Natural killer cell (primary cell): ENCODE results near the gene LSAMP. TPM values are rescaled to one million over a fixed set of nuclear protein-coding genes. Genes with fewer than 3 reads are reported as not detected.

Experiments used
- ATAC-seq, 3 donors: fragments of 150-1000 bp in 2 of 3; fragments of 200-7000 bp in 1 of 3; cut with Tn5 transposase; 1 replicate in 1 of 3; 2 replicates in 2 of 3; pipeline ENCODE4 v1.10.0; 2021; ENCODE audit warnings: mild to moderate bottlenecking in 2 of 3, moderate library complexity in 2 of 3
- DNase-seq, 2 donors: peaks; one replicate each; pipeline versions ENCODE4 v3.0.0 to v3.0.0-alpha.2; 2013 to 2021; ENCODE audit warnings: mixed read lengths in 1 of 2
- H3K27ac ChIP-seq: one replicate; pipeline ENCODE4 v1.5.1; 2013; ENCODE audit warnings: mild to moderate bottlenecking, low read length
- H3K27me3 ChIP-seq: one replicate; pipeline ENCODE4 v1.6.1; 2013; ENCODE audit warnings: low read length; ENCODE audit not compliant: control insufficient read depth, insufficient read depth
- H3K36me3 ChIP-seq: one replicate; pipeline ENCODE4 v1.6.1; 2013; ENCODE audit warnings: low read length; ENCODE audit not compliant: control insufficient read depth, insufficient read depth
- H3K4me1 ChIP-seq: one replicate; pipeline ENCODE4 v1.6.1; 2013; ENCODE audit warnings: low read length; ENCODE audit not compliant: control insufficient read depth, insufficient read depth
- H3K4me3 ChIP-seq: one replicate; pipeline ENCODE4 v1.5.1; 2013; ENCODE audit warnings: low read length
- H3K9me3 ChIP-seq: one replicate; pipeline ENCODE4 v1.6.1; 2013; ENCODE audit warnings: low read length; ENCODE audit not compliant: control insufficient read depth, insufficient read depth
- H3K27ac Mint-ChIP-seq, 2 donors: one replicate each; pipeline ENCODE4 v1.8.0; 2022; ENCODE audit warnings: mild to moderate bottlenecking in 2 of 2, mixed read lengths in 2 of 2, moderate library complexity in 1 of 2
- H3K27me3 Mint-ChIP-seq, 2 donors: one replicate each; pipeline ENCODE4 v1.8.0; 2022; ENCODE audit warnings: low read depth in 2 of 2, mixed read lengths in 2 of 2
- H3K36me3 Mint-ChIP-seq: one replicate; pipeline ENCODE4 v1.8.0; 2022; ENCODE audit warnings: mixed read lengths
- H3K4me1 Mint-ChIP-seq, 2 donors: one replicate each; pipeline ENCODE4 v1.8.0; 2022; ENCODE audit warnings: mixed read lengths in 2 of 2
- H3K4me3 Mint-ChIP-seq: one replicate; pipeline ENCODE4 v1.8.0; 2022; ENCODE audit warnings: mild to moderate bottlenecking, moderate library complexity, mixed read lengths
- H3K9me3 Mint-ChIP-seq, 2 donors: one replicate each; pipeline ENCODE4 v1.8.0; 2022; ENCODE audit warnings: mixed read lengths in 2 of 2
- CTCF ChIP-seq: fragments of 200-600 bp; IDR thresholded peaks from one replicate; pipeline ENCODE4 v1.8.0; 2022; ENCODE audit warnings: antibody characterized with exemption
- WGBS: methylation state at CpG from one replicate; pipeline ENCODE4 v1.1.7; 2013; ENCODE audit warnings: missing lambda C conversion rate; ENCODE audit not compliant: insufficient coverage; 5-methylcytosine and 5-hydroxymethylcytosine counted together
- intact Hi-C: fragments of 100-400 bp; cut with micrococcal nuclease; formaldehyde crosslinking; loops from one replicate; pipeline ENCODE4 v1.14.2; 2022
- total RNA-seq, 4 donors: library from RNA; stranded (reverse); fragments of 120-200 nt in 1 of 4; gene quantifications; one replicate each; pipeline versions ENCODE4 v1.2.3 to v1.2.4, GENCODE V29; 2013 to 2022

LSAMP gene
- total RNA-seq, 3 donors from 2014 or later (not counting 1 experiment from before 2014, with no cell fraction given), result not detected

GRCh38 chr3:115814006-115814405 is 631.3 kb downstream of the LSAMP start:
- TF ChIP-seq CTCF, result no peak
- no peak overlapping the region for H3K27ac ChIP-seq
- H3K36me3 ChIP-seq, result no peaks in the 10 kb centered on the region
- H3K4me1 Mint-ChIP-seq, result no peaks in the 10 kb centered on the region
- ATAC-seq (no peak), DNase-seq (no peak)
- H3K27me3 Mint-ChIP-seq, result peaks cover 10 to 11% of the 10 kb centered on the region in 2 donors
- no peak overlapping the region for H3K4me3 ChIP-seq
- H3K9me3 ChIP-seq, result no peaks in the 10 kb centered on the region
- H3K27ac Mint-ChIP-seq, result no peak overlapping the region
- no peaks in the 10 kb centered on the region for H3K36me3 Mint-ChIP-seq
- H3K4me1 ChIP-seq, result no peaks in the 10 kb centered on the region
- H3K27me3 ChIP-seq, result no peaks in the 10 kb centered on the region
- no peak overlapping the region for H3K4me3 Mint-ChIP-seq
- intact Hi-C loops, result loop anchor here (2.0 to 10.0 kb wide), 5 partner anchors 29 to 989 kb away; no protein-coding TSS in a partner anchor
- no peaks in the 10 kb centered on the region for H3K9me3 Mint-ChIP-seq

- no peak overlapping the region for H3K4me3 ChIP-seq
- H3K4me1 Mint-ChIP-seq, result no peaks in the 10 kb centered on the region
- intact Hi-C loops, result no loop called here
- no peak overlapping the region for H3K27ac ChIP-seq
- H3K4me1 ChIP-seq, result no peaks in the 10 kb centered on the region
- H3K4me3 Mint-ChIP-seq, result no peak overlapping the region
- ATAC-seq, result no peak
- WGBS, result 93% methylated on average over 2 of the region's 2 CpGs
- H3K36me3 ChIP-seq, result no peaks in the 10 kb centered on the region
- peaks cover 17 to 44% of the 10 kb centered on the region in 2 donors for H3K27me3 Mint-ChIP-seq
- no peak for TF ChIP-seq CTCF
- no peak overlapping the region for H3K27ac Mint-ChIP-seq
- no peaks in the 10 kb centered on the region for H3K36me3 Mint-ChIP-seq
- no peaks in the 10 kb centered on the region for H3K9me3 Mint-ChIP-seq
- no peaks in the 10 kb centered on the region for H3K9me3 ChIP-seq
- no peaks in the 10 kb centered on the region for H3K27me3 ChIP-seq
- no peak for DNase-seq
Measured at GRCh38 chr3:115808816-115809215, 636.5 kb downstream of the LSAMP start.

- Histone ChIP-seq H3K4me3 (no peak overlapping the region), H3K36me3 (no peaks in the 10 kb centered on the region), H3K27ac (no peak overlapping the region), H3K27me3 (peaks cover under 1% of the 10 kb centered on the region), H3K4me1 (no peaks in the 10 kb centered on the region), H3K9me3 (no peaks in the 10 kb centered on the region)
- H3K9me3 Mint-ChIP-seq, result no peaks in the 10 kb centered on the region
- H3K27ac Mint-ChIP-seq, result no peak overlapping the region
- 86% methylated on average over 1 of the region's 1 CpG for WGBS
- no peaks in the 10 kb centered on the region for H3K4me1 Mint-ChIP-seq
- no peak for TF ChIP-seq CTCF
- peaks cover 21 to 49% of the 10 kb centered on the region in 2 donors for H3K27me3 Mint-ChIP-seq
- H3K4me3 Mint-ChIP-seq, result no peak overlapping the region
- H3K36me3 Mint-ChIP-seq, result no peaks in the 10 kb centered on the region
- DNase-seq (no peak), ATAC-seq (no peak)
- intact Hi-C loops, result no loop called here
Measured at GRCh38 chr3:115808244-115808643, 637.0 kb downstream of the LSAMP start.

- H3K4me3 Mint-ChIP-seq, result no peak overlapping the region
- no peaks in the 10 kb centered on the region for H3K36me3 ChIP-seq
- H3K9me3 ChIP-seq, result no peaks in the 10 kb centered on the region
- H3K27me3 ChIP-seq, result peaks cover 8% of the 10 kb centered on the region
- peaks cover 24 to 59% of the 10 kb centered on the region in 2 donors for H3K27me3 Mint-ChIP-seq
- H3K27ac ChIP-seq, result no peak overlapping the region
- intact Hi-C loops, result no loop called here
- H3K36me3 Mint-ChIP-seq, result no peaks in the 10 kb centered on the region
- no peak for TF ChIP-seq CTCF
- no peak for ATAC-seq
- no peak overlapping the region for H3K4me3 ChIP-seq
- no peak overlapping the region for H3K27ac Mint-ChIP-seq
- H3K9me3 Mint-ChIP-seq, result no peaks in the 10 kb centered on the region
- H3K4me1 Mint-ChIP-seq, result no peaks in the 10 kb centered on the region
- 81% methylated on average over 4 of the region's 4 CpGs for WGBS
- no peak for DNase-seq
- no peaks in the 10 kb centered on the region for H3K4me1 ChIP-seq
Measured at GRCh38 chr3:115806501-115806900, 638.8 kb downstream of the LSAMP start.
